Measurements from ENCODE around the gene GLI3.

DNA sequence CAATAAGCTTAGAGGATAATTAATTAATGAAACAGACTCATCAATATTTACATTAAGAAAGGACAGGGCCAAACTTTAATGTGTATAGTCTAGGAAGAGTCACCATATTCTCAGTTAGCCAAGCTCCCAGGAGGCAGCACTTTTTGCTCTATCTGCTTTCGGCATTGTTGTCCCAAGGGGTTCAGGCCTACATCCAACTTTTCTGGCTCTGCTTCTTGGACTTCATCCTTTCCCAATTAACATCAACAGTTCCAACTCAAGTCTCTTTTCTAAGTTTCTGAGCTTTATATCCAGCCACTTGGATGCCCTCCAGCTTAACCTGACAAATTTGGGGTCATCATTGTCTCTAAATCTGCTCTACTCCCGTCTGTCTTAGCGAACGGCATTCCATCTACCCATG, 42.8 kb downstream of the GLI3 start:
- TF ChIP-seq ZNF274 (IDR thresholded peaks at IDR 0.05; ENCODE audit: low read depth, low read length) (no peak), YY1 (IDR thresholded peaks at IDR 0.05; ENCODE audit: insufficient read depth, insufficient read length) (no peak), SUZ12 (IDR thresholded peaks at IDR 0.05; ENCODE audit: extremely low read depth, insufficient read depth, insufficient read length) (no peak)
